AG04450 (cell line): ENCODE results near the gene LGR6. TPM values are rescaled to one million over a fixed set of nuclear protein-coding genes. Genes with fewer than 3 reads are reported as not detected.

ENCODE experiments used
- CTCF ChIA-PET: fragments of 300-600, 350-600 bp; formaldehyde crosslinking; extraction: SDS; loops from one replicate; lab custom pipeline; 2022; ENCODE audit warnings: antibody characterized with exemption, inconsistent platforms; lab: Charles Lee
- POLR2A ChIA-PET: fragments of 350-600 bp; formaldehyde crosslinking; extraction: SDS; loops from one replicate; lab custom pipeline; 2021; ENCODE audit warnings: antibody characterized with exemption, inconsistent platforms; lab: Yijun Ruan, JAX
- DNase-seq: peaks from one replicate; pipeline ENCODE4 v3.0.0-alpha.2; 2011; ENCODE audit warnings: low read depth, low spot score
- H3K27ac ChIP-seq: one replicate; pipeline ENCODE4 v1.5.1; 2012; ENCODE audit warnings: low read depth, low read length, control low read depth
- H3K27me3 ChIP-seq: one replicate; pipeline ENCODE4 v1.6.0; 2012; ENCODE audit warnings: low read length; ENCODE audit not compliant: control insufficient read depth, insufficient read depth
- H3K4me3 ChIP-seq: 2 replicates; pipeline ENCODE4 v1.5.1; 2011; ENCODE audit warnings: mild to moderate bottlenecking, low read depth, low read length, control low read depth
- H3K9me3 ChIP-seq: 2 replicates; pipeline ENCODE4 v1.5.1; 2012; ENCODE audit warnings: low read length; ENCODE audit not compliant: control insufficient read depth, insufficient read depth
- CTCF ChIP-seq: IDR thresholded peaks from 2 replicates; pipeline ENCODE4 v1.5.1; 2011; ENCODE audit warnings: low read depth, low read length, control low read depth, inconsistent platforms
- polyA plus RNA-seq: library from polyadenylated mRNA; depleted of rRNA; stranded (reverse); fragments of >200 nt; gene quantifications from 2 replicates; pipeline ENCODE4 v1.2.3, GENCODE V29; 2011

The LGR6 gene
- polyA plus RNA-seq, 1 experiment, result not detected

DNA sequence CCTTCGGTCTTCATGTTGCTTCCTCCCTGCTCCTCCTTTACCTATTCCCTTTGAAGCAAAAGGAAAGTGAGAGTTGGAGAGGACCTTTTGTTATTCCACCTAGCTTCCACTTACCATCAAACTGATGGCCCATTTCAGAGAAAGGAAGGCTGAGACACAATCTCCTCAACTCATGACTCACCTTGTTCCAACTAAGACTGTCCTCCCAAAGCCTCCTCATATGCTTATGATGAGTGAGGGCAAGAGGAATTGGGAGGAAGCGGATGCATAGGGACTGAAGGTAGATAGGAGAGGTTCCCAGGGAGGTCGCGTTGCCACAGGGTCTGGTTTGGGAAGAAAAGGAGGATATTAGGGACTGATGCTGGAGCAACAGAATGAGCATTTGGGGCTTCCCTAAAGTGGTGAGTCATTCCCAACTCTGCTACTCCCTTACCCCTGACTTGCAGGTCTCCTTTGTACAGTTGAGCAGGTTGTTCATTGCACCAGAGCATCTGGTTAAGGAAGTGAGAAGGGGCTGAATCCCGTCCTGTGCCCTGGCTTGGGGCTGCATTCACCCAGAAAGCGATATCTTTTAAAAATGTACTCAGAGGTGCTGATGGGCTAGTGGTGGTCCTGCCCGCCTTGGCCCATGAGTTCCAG is 35.0 kb downstream of the LGR6 start:
- Histone ChIP-seq H3K4me3 (no peak overlapping the region), H3K9me3 (no peaks in the 10 kb centered on the region), H3K27me3 (peaks cover 38% of the 10 kb centered on the region), H3K27ac (no peak overlapping the region)
- no peak for TF ChIP-seq CTCF
- no peak for DNase-seq
- POLR2A ChIA-PET, result no interaction called here
- CTCF ChIA-PET, result no interaction called here

GRCh38 chr1:202229376-202229775 is 35.8 kb downstream of the LGR6 start:
- Histone ChIP-seq H3K27ac (no peak overlapping the region), H3K27me3 (peaks cover 35% of the 10 kb centered on the region), H3K4me3 (no peak overlapping the region), H3K9me3 (no peaks in the 10 kb centered on the region)
- no peak for DNase-seq
- ChIA-PET CTCF (interaction anchor here (1.4 kb wide), 1 partner anchor 40 kb away, joined by 3 read pairs; no protein-coding TSS in a partner anchor), POLR2A (no interaction called here)
- no peak for TF ChIP-seq CTCF

DNA sequence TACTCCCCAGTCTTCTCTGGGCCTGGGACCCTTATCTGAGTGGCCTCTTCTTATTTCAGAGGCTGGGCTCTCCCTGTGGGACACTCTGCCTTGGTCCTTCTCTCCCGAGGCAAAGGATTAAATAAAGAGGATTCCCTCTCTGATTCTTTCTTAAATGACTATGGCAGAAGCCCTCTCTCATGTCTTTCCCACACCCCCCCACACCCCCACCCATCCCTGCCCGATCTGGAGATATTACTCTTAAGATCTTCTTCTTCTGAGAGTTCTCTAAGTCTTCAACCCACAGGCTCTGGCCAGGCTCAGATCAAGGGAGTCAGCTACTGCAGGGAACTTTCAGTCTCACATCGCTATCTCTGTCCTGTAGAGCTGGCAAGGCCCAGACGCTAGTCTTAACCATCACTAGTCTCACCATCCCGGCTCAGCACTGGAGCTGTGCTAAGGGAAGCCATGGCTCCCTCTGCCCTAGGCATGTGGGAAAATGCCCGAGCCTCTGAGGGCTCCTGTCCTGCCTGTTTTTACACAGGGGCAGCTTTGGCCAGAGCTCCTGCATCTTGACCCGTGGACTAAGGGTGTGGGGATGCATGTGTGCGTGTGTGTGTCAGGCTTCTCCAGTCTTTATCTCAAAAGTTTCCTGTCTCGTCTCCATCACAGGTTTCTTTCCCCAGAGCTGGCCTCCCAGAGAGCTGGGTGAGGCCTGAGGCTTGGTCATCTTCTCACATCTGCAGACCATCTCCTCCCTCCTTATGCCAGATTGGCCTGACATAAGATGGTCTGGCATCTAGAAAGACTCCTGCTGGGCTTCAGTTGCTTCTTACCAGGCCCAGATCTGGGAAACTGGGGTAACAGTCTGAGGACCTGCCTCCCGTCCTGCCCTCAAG is 36.7 kb downstream of the LGR6 start:
- DNase-seq, result no peak
- TF ChIP-seq CTCF, result no peak
- Histone ChIP-seq H3K4me3 (no peak overlapping the region), H3K27me3 (peaks cover 31% of the 10 kb centered on the region), H3K9me3 (no peaks in the 10 kb centered on the region), H3K27ac (no peak overlapping the region)
- CTCF ChIA-PET, result interaction anchor here (1.4 kb wide), 1 partner anchor 41 kb away, joined by 3 read pairs; no protein-coding TSS in a partner anchor
- POLR2A ChIA-PET, result no interaction called here

- H3K9me3 ChIP-seq, result no peaks in the 10 kb centered on the region
- peaks cover 24% of the 10 kb centered on the region for H3K27me3 ChIP-seq
- ChIA-PET POLR2A (no interaction called here), CTCF (interaction anchor here (1.4 kb wide), 1 partner anchor 42 kb away, joined by 3 read pairs; no protein-coding TSS in a partner anchor)
- no peak for TF ChIP-seq CTCF
- DNase-seq, result no peak
- H3K27ac ChIP-seq, result no peak overlapping the region
- no peak overlapping the region for H3K4me3 ChIP-seq
Observed at GRCh38 chr1:202230939-202231645, 37.5 kb downstream of the LGR6 start.
